NCI-H2196 (cell line): ENCODE results near the gene TLX1.
A peak's percentile ranks its signal among the peaks of the same experiment; 100 is the strongest.
"Not testable (repeated sequence)": the region's sequence is repeated elsewhere in the genome, so short reads cannot be mapped to it uniquely, and the experiment has no call there.

Experiments
- DNase-seq: peaks from one replicate; lab custom pipeline; 2025; ENCODE audit not compliant: unreplicated experiment; lab: John Stamatoyannopoulos, UW

The TLX1 gene

DNA sequence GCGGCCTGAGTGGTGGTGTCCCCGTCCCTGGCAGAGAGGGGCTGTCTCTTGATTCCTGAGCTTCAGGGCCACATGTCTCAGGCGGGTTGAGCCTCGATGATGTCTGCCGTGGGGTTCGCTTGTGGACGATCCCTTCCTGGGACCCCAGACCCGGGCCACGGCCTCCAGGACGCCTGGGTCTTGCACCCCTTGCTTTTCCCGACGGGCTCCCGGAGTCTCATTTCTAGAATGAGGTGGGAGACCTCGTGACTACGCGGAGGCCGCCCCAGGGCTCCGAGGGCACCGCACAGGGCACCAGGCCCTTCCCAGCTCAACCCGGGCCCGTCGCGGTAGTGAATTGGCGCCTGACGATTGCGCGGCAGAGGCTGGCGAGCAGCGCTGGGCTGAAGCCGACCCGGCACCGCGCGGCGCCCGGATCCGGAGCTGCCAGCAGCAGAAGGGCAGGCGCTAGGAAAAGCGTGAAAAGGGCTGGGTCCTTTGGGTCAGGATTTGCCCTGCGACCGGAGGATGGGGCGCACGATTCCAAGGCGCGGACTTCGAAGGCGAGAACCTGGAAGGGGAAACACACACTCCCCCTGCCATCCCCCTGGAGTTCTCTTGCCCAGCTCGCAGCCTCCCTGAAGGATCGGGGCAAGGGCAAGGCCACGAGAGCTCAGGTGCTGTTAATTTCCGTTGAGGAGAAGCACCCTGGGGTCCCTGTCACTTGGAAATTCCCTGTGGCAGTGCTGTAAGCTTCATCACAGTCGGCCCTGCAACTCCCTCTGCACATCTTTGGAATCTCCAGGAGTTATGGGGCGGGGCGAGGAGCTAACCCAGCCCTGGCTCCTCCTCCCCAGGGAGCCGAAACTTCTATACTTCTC is 15.5 kb downstream of the TLX1 start:
- no peak for DNase-seq

DNA sequence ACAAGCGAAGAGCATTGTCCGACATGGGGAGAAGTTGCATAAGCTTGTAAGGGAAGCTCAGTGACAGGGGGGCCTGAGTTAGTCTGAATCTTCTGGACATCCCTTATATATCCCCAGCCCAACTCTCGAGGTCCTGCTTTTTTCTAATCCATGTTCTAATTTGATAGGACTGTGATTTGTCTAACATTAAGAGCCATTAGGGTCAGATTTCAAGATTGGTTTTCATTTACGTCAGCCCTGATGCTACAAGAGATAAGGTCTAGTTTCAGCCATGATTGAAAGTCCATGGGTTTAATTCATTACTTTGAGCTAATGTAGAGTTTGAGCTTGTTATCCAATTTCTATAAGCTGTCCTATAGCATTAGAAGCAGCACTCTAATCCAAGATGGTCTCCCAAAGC is 20.3 kb downstream of the TLX1 start:
- DNase-seq, result no peak

DNA sequence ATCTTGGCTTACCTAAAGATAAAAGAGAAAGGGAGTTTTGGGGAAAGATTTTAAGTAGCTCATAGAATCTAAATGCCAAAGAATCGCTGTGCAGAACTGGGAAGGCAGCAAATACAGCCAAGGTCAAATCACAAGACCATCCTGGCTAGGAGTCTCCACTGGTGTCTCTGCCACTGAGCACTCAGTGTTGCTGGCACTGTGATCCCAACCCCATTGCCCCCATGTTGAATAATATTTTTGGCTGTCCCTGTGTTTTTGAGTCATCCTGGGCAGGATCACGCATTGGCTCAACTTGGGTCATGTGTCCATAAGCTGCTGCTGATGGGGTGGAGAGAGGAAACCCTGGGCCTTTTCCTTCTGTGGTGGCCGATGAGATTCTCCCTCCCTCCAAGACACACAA is 21.2 kb downstream of the TLX1 start:
- no peak for DNase-seq

- not testable (repeated sequence) for DNase-seq
Measured at GRCh38 chr10:101154506-101154905, 23.4 kb downstream of the TLX1 start.

DNA sequence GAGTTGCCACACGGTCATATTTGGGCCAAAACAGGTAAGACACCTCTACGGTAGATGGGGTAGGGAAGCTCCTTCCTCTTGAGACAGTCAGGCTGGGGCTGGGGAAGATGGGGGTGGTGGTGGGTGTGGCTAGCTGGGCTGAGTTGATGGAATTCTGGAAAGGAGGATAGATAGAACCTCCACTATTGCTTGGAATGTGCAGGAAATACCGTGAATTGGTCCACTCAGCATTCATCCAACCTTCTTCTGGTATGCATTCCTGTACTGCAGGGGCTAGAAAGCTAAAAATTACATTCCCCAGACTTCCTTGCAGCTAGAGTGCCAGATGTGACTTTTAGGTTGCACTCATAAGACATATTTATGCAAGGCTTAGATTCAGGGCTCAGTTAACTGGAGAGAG is 24.8 kb downstream of the TLX1 start:
- DNase-seq, result no peak

- DNase-seq, result no peak
Measured at GRCh38 chr10:101157756-101158458, 26.8 kb downstream of the TLX1 start.

GRCh38 chr10:101158459-101159058 is 27.5 kb downstream of the TLX1 start:
- DNase-seq, result no peak

DNA sequence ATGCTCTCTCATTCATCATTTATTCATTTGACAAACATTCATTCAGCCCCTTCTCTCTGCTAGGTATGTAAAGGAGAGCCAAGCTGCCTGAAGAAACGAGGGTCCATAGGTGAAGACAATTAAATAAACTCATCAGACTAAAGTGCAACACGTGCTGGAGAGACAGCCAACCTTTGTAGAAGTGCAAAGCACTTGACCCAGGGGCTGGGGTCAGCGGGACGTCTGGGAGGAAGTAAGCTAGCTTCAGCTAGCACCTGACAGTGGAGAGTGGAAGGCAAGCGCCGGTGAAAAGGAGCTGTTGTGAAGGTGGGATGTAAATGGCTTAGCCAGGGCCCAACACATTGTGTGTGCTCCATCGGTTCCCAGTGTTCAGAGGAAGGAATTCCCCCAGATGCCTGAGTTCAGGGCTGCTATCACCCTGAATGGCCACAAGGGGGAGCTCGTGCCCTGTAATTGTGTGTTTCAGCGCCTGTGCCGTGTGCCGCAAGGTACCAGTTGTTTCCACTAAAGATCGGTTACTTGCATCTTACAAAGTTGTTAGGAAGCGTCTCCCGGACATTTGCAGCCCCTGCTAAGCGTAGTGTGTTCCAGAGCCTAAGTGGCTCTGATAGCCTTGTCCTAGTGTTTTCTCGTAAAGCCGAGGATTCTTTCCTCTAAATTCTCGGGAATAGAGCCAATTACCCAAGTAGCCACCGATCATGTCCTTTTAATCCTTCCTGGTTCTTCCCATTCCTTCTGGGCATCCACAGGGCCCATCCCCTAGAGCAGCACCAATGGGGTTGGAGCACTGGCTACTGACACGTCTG is 30.6 kb downstream of the TLX1 start:
- DNase-seq, result peak; percentile 57

- DNase-seq, result no peak
Measured at GRCh38 chr10:101162677-101163076, 31.6 kb downstream of the TLX1 start.

- no peak for DNase-seq
Measured at GRCh38 chr10:101164020-101164419, 32.9 kb downstream of the TLX1 start.

DNA sequence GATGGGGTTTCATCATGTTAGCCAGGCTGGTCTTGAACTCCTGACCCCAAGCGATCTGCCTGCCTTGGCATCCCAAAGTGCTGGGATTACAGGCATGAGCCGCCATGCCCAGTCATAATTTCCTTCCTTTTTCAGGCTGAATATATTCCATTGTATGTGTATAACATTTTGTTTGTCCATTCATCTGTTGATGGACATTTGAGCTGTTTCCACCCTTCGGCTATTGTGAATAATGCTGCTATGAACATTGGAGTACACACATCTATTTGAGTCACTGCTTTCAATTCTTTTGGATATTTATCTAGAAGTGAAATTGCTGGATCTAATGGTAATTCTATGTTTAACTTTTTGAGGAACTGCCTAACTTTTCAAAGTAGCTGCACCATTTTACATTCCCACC is 34.6 kb downstream of the TLX1 start:
- DNase-seq, result no peak

DNA sequence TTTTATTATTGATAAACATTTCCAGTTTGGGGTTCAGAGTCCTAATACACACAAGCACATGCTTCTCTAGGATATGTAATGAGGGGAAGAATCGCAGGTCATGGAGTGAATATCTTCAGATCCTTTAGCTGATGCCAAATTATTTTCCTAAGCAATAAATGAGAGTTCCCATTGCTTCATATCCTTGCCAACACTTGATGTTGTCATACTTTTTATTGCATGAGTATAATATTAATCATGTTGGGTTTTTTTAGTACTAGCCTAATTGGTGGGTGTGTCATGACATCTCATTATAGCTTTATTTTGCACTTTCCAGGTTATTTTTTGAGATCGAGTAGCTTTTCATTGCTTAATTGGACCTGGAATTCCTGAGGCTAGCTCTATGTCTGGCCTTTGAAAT is 35.3 kb downstream of the TLX1 start:
- DNase-seq, result no peak

DNA sequence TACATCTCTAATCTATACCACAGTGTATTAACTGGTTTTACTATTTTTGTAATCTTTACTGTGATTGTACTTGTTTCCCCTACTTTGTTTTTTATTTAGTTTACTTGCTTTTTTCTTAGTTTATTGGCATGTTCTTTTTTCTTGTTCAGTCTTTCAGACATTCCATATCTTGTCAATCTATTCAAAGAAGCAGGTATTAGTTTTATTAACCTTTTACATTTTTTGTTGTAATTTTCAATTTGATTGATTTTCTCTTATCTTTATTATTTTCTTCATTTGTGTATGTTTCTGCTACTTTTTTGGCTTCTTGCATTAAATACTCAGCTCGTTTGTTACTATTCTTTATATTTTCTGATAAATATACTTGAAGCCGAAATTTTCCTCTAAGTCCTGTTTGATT is 41.6 kb downstream of the TLX1 start:
- DNase-seq, result no peak

- DNase-seq, result no peak
Measured at GRCh38 chr10:101174319-101174718, 43.2 kb downstream of the TLX1 start.

DNA sequence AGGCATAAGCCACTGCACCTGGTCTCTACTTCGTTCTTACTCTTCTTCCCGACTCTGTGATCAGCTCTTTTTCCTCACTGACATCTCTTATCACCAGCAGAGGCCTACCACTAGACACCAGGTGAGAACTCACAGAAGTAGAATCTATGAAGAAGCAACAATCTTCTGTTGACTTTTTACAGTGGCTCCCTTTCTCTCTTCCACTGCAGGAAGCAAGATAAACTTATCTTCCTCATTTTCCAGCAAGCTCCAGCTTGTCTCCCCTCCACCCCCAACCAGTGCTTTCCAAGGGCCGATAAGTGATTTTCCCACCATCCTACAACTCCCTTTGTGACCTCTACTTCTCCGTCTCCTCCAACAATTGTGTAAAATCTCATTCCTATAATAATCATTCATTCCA is 45.5 kb downstream of the TLX1 start:
- no peak for DNase-seq

GRCh38 chr10:101182936-101183335 is 51.8 kb downstream of the TLX1 start:
- no peak for DNase-seq

DNA sequence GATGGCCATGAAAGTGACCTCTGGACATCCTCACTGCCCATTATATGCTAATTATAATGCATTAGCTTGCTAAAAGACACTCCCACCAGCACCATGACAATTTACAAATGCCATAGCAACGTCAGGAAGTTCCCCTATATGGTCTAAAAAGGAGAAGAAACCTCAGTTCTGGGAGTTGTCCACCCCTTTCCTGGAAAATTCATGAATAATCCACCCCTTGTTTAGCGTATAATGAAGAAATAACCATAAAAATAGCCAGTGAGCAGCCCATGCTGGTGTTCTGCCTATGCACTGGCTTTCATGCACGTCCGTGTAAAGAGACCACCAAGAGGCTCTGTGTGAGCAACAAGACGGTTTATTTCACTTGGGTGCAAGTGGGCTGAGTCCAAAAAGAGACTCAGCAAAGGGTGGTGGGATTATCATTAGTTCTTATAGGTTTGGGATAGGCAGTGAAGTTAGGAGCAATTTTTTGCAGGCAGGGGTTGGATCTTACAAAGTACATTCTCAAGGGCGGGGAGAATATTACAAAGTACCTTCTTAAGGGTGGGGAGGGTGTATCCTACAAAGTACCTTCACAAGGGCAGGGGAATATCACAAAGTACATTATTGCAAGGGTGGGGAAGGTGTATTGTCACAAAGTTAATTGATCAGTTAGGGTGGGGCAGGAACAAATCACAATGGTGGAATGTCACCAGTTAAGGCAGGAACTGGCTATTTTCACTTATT is 52.5 kb downstream of the TLX1 start:
- no peak for DNase-seq
